Peyer's patch (tissue), 4 donors: ENCODE data around the gene YIPF4. TPM values are rescaled to one million over a fixed set of nuclear protein-coding genes. Genes with fewer than 3 reads are reported as not detected.
"Not testable (repeated sequence)": the region's sequence is repeated elsewhere in the genome, so short reads cannot be mapped to it uniquely, and the experiment has no call there.

Source experiments
- DNase-seq, 3 donors: peaks; one replicate each; pipeline ENCODE4 v3.0.0-alpha.2; 2017 to 2019
- H3K27ac ChIP-seq, 4 donors: fragments of 200-600 bp; sonication (generic); one replicate each; pipeline ENCODE4 v1.5.1; 2016 to 2019
- H3K27me3 ChIP-seq, 2 donors: fragments of 200-600 bp; sonication (generic); one replicate each; pipeline ENCODE4 v1.5.1; 2019
- H3K36me3 ChIP-seq, 3 donors: fragments of 200-600 bp; sonication (generic); one replicate each; pipeline ENCODE4 v1.5.1; 2016 to 2019
- H3K4me1 ChIP-seq, 4 donors: fragments of 200-600 bp; sonication (generic); one replicate each; pipeline ENCODE4 v1.5.1; 2016 to 2019
- H3K4me3 ChIP-seq, 4 donors: fragments of 200-600 bp; sonication (generic); 1 replicate in 3 of 4; 2 replicates in 1 of 4; pipeline ENCODE4 v1.5.1; 2016 to 2019; ENCODE audit warnings: mild to moderate bottlenecking in 1 of 4
- H3K9me3 ChIP-seq, 4 donors: fragments of 200-600 bp; sonication (generic); one replicate each; pipeline ENCODE4 v1.5.1; 2016 to 2019; ENCODE audit warnings: mild to moderate bottlenecking in 1 of 4
- CTCF ChIP-seq, 6 experiments: fragments of 450-650 bp in 4 of 6; fragments of 200-600 bp in 2 of 6; sonication (generic) in 1 of 6; IDR thresholded peaks; one replicate each; pipeline ENCODE4 v1.5.1; 2017 to 2019; ENCODE audit warnings: antibody characterized with exemption in 6 of 6, mild to moderate bottlenecking in 3 of 6, moderate library complexity in 1 of 6
- POLR2A ChIP-seq, 2 donors: fragments of 450-650 bp; IDR thresholded peaks; one replicate each; pipeline ENCODE4 v1.5.1; 2017; ENCODE audit warnings: antibody characterized with exemption in 2 of 2, mild to moderate bottlenecking in 2 of 2, moderate library complexity in 2 of 2
- total RNA-seq, 4 donors: library from RNA; depleted of rRNA; stranded (reverse); fragments of >200 nt; gene quantifications; one replicate each; pipeline ENCODE4 v1.1.0, GENCODE V29; 2016

The YIPF4 gene
- total RNA-seq, 4 donors from 2014 or later = 12.4 to 19.6 (median 15.4) TPM

GRCh38 chr2:32363597-32363996, 85.9 kb downstream of the YIPF4 start:
- no peaks in the 10 kb centered on the region for H3K27me3 ChIP-seq
- H3K4me1 ChIP-seq = peaks cover 0 to 61% (median 8%) of the 10 kb centered on the region in 4 donors
- H3K27ac ChIP-seq = no peak overlapping the region
- H3K9me3 ChIP-seq = no peaks in the 10 kb centered on the region
- no peak overlapping the region for H3K4me3 ChIP-seq
- H3K36me3 ChIP-seq = no peaks in the 10 kb centered on the region
- TF ChIP-seq CTCF (IDR thresholded peaks at IDR 0.05) = no peak
- TF ChIP-seq POLR2A (IDR thresholded peaks at IDR 0.05) = no peak
- DNase-seq = no peak

- H3K27ac ChIP-seq, H3K4me3 ChIP-seq: not testable (repeated sequence)
- H3K4me1 ChIP-seq = peaks cover 0 to 54% (median 3%) of the 10 kb centered on the region in 4 donors
Measured at GRCh38 chr2:32364290-32364689, 86.6 kb downstream of the YIPF4 start.

GRCh38 chr2:32365679-32366078, 88.0 kb downstream of the YIPF4 start:
- not testable (repeated sequence) for H3K9me3 ChIP-seq, H3K27ac ChIP-seq, H3K4me3 ChIP-seq, DNase-seq, H3K36me3 ChIP-seq, H3K27me3 ChIP-seq
- H3K4me1 ChIP-seq = peaks cover 0 to 40% (median 3%) of the 10 kb centered on the region in 4 donors

More at GRCh38 chr2:32364290-32364689, 86.6 kb downstream of the YIPF4 start:
- not testable (repeated sequence) for DNase-seq, H3K36me3 ChIP-seq, H3K9me3 ChIP-seq, H3K27me3 ChIP-seq

Other genes starting within 250 kb of the YIPF4 start
- gene DPY30, start 238.1 kb upstream of the YIPF4 start, total RNA-seq = 10 to 100 TPM; 29.5 to 45.4 (median 36.3) TPM
- gene SPAST, start 214.3 kb upstream of the YIPF4 start, total RNA-seq = 10 to 100 TPM; 18.2 to 46.9 (median 23.4) TPM
- 10 to 100 TPM in 3 of 4 donors, 1 to 10 TPM in 1; 8.9 to 22.9 (median 13.5) TPM for gene SLC30A6, start 112.0 kb upstream of the YIPF4 start, total RNA-seq
- 1 to 10 TPM in 1 of 4 donors, under 1 TPM in 2, not detected in 1; 0.27 to 6.6 (median 0.35) TPM for gene NLRC4, start 13.0 kb upstream of the YIPF4 start, total RNA-seq
- gene BIRC6, start 79.1 kb downstream of the YIPF4 start, total RNA-seq = 100 to 1,000 TPM; 133 to 237 (median 214) TPM